Glomerular visceral epithelial cell (primary cell): ENCODE results near the gene CES5A.
"Not testable (repeated sequence)": the region's sequence is repeated elsewhere in the genome, so short reads cannot be mapped to it uniquely, and the experiment has no call there.

ENCODE experiments used
- DNase-seq: peaks from one replicate; pipeline ENCODE4 v3.0.0-alpha.2; 2016; ENCODE audit errors: extremely low spot score

The CES5A gene

GRCh38 chr16:55830658-55831294 lies 44.4 kb downstream of the CES5A start:
- no peak for DNase-seq

GRCh38 chr16:55829232-55829631 lies 45.9 kb downstream of the CES5A start:
- DNase-seq: not testable (repeated sequence)

GRCh38 chr16:55828680-55829079 lies 46.5 kb downstream of the CES5A start:
- DNase-seq: no peak

- no peak for DNase-seq
Observed at GRCh38 chr16:55825115-55825728, 50.0 kb downstream of the CES5A start.

- no peak for DNase-seq
Observed at GRCh38 chr16:55824473-55825000, 50.6 kb downstream of the CES5A start.

GRCh38 chr16:55822280-55822810 lies 52.8 kb downstream of the CES5A start:
- no peak for DNase-seq

GRCh38 chr16:55821210-55821609 lies 54.0 kb downstream of the CES5A start:
- no peak for DNase-seq

- no peak for DNase-seq
Observed at GRCh38 chr16:55820615-55821014, 54.6 kb downstream of the CES5A start.

- no peak for DNase-seq
Observed at GRCh38 chr16:55817236-55817912, 57.8 kb downstream of the CES5A start.

GRCh38 chr16:55816222-55816621 lies 59.0 kb downstream of the CES5A start:
- not testable (repeated sequence) for DNase-seq

GRCh38 chr16:55815320-55815719 lies 59.9 kb downstream of the CES5A start:
- DNase-seq: no peak

GRCh38 chr16:55814174-55814573 lies 61.0 kb downstream of the CES5A start:
- DNase-seq: not testable (repeated sequence)

GRCh38 chr16:55813730-55814129 lies 61.4 kb downstream of the CES5A start:
- DNase-seq: not testable (repeated sequence)

- DNase-seq: no peak
Observed at GRCh38 chr16:55812951-55813350, 62.2 kb downstream of the CES5A start.

- no peak for DNase-seq
Observed at GRCh38 chr16:55811811-55812210, 63.4 kb downstream of the CES5A start.

GRCh38 chr16:55810451-55810961 lies 64.7 kb downstream of the CES5A start:
- DNase-seq: no peak

GRCh38 chr16:55809851-55810250 lies 65.3 kb downstream of the CES5A start:
- DNase-seq: no peak

GRCh38 chr16:55809386-55809785 lies 65.8 kb downstream of the CES5A start:
- DNase-seq: no peak

GRCh38 chr16:55808286-55808685 lies 66.9 kb downstream of the CES5A start:
- not testable (repeated sequence) for DNase-seq

GRCh38 chr16:55805104-55805503 lies 70.1 kb downstream of the CES5A start:
- not testable (repeated sequence) for DNase-seq

GRCh38 chr16:55803681-55804080 lies 71.5 kb downstream of the CES5A start:
- not testable (repeated sequence) for DNase-seq
